ENCODE measurements around the gene POU6F1. TPM values are rescaled to one million over a fixed set of nuclear protein-coding genes. Genes with fewer than 3 reads are reported as not detected.

The POU6F1 gene
- total RNA-seq, 4 donors from 2014 or later = 13.3 to 27.2 (median 16.9) TPM

DNA sequence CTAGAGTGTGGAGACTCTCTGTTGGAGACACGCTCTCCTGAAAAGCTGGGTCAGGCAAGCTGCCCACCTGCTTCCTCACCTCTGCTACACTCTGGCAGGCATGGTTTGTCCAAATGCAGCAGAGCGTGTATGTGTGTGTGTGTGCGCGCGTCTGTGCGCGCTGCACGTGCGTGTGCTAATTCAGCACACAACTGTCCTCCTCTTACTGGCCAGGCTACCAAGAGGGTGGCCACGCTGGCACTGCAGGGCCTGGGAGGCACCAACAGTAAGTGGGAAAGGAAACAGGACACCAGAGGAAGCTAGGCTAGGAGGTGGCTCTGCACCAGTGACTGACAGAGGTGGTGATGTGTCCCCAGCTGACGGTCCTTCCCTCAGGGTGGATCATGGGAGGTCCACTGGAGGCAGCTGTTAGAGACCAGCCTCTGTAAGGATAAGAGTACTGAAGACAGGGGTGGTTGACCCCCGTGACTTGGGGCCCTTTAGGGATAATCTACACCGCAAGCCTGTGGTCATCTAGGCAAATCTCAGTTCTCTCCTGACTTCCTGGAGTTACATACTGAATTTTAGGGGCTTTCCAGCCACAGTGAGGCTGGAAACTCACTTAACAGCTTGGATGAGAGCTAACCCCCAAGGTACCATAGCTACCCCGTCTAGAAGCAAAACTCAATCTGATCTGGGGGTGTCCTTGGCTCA is 29.4 kb downstream of the POU6F1 start:
- no peak for DNase-seq (ENCODE audit: extremely low spot score)

DNA sequence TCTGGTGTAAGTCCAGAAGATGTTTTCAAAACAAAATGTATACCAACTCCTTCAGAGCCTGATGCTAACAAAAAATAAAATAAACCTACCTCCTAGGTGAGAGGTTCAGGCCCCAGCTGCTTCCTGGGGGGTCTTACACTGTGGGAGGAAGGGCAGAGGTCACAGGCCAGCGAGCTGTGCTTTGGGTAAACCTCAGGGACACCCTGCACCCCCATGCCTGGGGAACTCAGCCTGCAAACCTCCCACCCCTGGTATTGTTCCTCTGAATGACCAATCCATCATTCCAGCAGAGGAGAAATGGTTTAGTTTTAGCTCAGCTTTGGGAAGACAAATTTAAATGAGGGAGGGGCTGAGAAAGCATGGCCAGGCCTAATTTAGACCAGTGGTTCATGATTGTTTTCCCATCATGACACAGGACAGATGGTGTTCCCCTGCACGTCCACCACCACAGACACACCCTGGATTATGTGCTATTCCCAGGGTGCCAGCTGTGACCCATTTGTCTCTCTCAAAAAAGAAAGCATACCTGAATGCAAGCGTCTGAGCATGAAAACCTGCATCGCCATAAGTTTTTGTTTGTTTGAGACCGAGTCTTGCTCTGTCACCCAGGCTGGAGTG is 30.4 kb downstream of the POU6F1 start:
- DNase-seq (ENCODE audit: extremely low spot score) = no peak
- no peaks in the 10 kb centered on the region for H3K9me3 ChIP-seq
- no peak for TF ChIP-seq EP300 (IDR thresholded peaks at IDR 0.05)
- TF ChIP-seq, protein P1, sequence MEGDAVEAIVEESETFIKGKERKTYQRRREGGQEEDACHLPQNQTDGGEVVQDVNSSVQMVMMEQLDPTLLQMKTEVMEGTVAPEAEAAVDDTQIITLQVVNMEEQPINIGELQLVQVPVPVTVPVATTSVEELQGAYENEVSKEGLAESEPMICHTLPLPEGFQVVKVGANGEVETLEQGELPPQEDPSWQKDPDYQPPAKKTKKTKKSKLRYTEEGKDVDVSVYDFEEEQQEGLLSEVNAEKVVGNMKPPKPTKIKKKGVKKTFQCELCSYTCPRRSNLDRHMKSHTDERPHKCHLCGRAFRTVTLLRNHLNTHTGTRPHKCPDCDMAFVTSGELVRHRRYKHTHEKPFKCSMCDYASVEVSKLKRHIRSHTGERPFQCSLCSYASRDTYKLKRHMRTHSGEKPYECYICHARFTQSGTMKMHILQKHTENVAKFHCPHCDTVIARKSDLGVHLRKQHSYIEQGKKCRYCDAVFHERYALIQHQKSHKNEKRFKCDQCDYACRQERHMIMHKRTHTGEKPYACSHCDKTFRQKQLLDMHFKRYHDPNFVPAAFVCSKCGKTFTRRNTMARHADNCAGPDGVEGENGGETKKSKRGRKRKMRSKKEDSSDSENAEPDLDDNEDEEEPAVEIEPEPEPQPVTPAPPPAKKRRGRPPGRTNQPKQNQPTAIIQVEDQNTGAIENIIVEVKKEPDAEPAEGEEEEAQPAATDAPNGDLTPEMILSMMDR (IDR thresholded peaks at IDR 0.05) = no peak
- TF ChIP-seq POLR2A (IDR thresholded peaks at IDR 0.05; ENCODE audit: low read depth) = no peak
- TF ChIP-seq POLR2AphosphoS5 (IDR thresholded peaks at IDR 0.05) = peak in 1 of 2 donors; percentile 6
- no peak overlapping the region for H3K27ac ChIP-seq (replicated peaks in 1 of 4)
- intact Hi-C loops (cut with DNase I) = no loop called here
- 48% methylated on average over 5 of the region's 5 CpGs for WGBS
- H3K4me1 ChIP-seq = peaks cover 0 to 5% (median 2%) of the 10 kb centered on the region in 4 donors
- peaks cover 29 to 42% (median 33%) of the 10 kb centered on the region in 4 donors for H3K36me3 ChIP-seq
- H3K4me3 ChIP-seq = no peak overlapping the region
- no peaks in the 10 kb centered on the region for H3K27me3 ChIP-seq

More for the DNA sequence above, 29.4 kb downstream of the POU6F1 start:
- Histone ChIP-seq H3K4me3 (no peak overlapping the region), H3K4me1 (peaks cover 0 to 5% (median 2%) of the 10 kb centered on the region in 4 donors), H3K27me3 (no peaks in the 10 kb centered on the region), H3K36me3 (peaks cover 29 to 50% (median 37%) of the 10 kb centered on the region in 4 donors), H3K27ac (replicated peaks in 1 of 4) (no peak overlapping the region), H3K9me3 (no peaks in the 10 kb centered on the region)
- intact Hi-C loops (cut with DNase I) = no loop called here
- WGBS = 75% methylated on average over 12 of the region's 14 CpGs
- TF ChIP-seq, protein P1 (IDR thresholded peaks at IDR 0.05) = no peak
- TF ChIP-seq POLR2A (IDR thresholded peaks at IDR 0.05; ENCODE audit: low read depth) (no peak), POLR2AphosphoS5 (IDR thresholded peaks at IDR 0.05) (no peak), EP300 (IDR thresholded peaks at IDR 0.05) (no peak)

DNA sequence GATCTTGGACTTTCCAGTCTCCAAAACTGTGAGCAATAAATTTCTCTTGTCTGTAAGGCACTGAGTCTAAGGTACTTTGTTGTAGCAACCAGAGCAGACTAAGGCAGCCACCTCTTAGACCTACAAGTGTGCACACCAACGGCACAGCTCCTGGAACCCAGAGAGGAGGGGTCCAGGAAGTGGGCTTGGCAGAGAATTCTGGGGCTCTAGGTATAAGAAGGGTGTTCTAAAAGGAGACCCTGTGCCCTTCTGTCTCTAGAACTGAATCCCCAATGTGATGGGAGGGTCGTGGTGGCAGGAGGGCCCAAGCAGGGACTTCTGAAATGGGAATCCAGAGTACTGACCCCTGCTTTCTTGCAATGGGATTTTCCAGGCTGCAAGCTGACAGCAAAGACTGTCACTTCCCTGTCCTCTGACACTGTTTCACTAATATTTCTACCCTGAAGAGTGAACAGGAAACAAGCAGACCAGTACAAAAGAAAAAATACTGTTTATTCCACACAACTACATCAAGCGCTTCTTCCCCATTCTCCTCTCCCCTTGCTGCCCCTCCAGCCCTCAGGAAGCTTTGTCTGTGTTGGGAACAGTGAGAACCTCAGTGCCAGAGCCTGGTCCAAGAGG is 31.3 kb downstream of the POU6F1 start:
- peaks cover 0 to 5% (median 2%) of the 10 kb centered on the region in 4 donors for H3K4me1 ChIP-seq
- H3K4me3 ChIP-seq = no peak overlapping the region
- no peaks in the 10 kb centered on the region for H3K9me3 ChIP-seq
- no peaks in the 10 kb centered on the region for H3K27me3 ChIP-seq
- no peak for TF ChIP-seq POLR2A (IDR thresholded peaks at IDR 0.05; ENCODE audit: low read depth)
- TF ChIP-seq, protein P1 (IDR thresholded peaks at IDR 0.05) = no peak
- TF ChIP-seq EP300 (IDR thresholded peaks at IDR 0.05) = no peak
- TF ChIP-seq POLR2AphosphoS5 (IDR thresholded peaks at IDR 0.05) = no peak
- 49% methylated on average over 3 of the region's 3 CpGs for whole genome bisulfite sequencing
- no peak overlapping the region for H3K27ac ChIP-seq (replicated peaks in 1 of 4)
- no peak for DNase-seq (ENCODE audit: extremely low spot score)
- peaks cover 23 to 33% (median 25%) of the 10 kb centered on the region in 4 donors for H3K36me3 ChIP-seq
- intact Hi-C loops (cut with DNase I) = no loop called here

GRCh38 chr12:51185171-51185717 is 32.6 kb downstream of the POU6F1 start:
- peaks cover 0 to 5% (median 2%) of the 10 kb centered on the region in 4 donors for H3K4me1 ChIP-seq
- 64% methylated on average over 6 of the region's 6 CpGs for WGBS
- no peak for TF ChIP-seq POLR2AphosphoS5 (IDR thresholded peaks at IDR 0.05)
- TF ChIP-seq, protein P1 (IDR thresholded peaks at IDR 0.05) = no peak
- TF ChIP-seq EP300 (IDR thresholded peaks at IDR 0.05) = no peak
- TF ChIP-seq POLR2A (IDR thresholded peaks at IDR 0.05; ENCODE audit: low read depth) = no peak
- H3K4me3 ChIP-seq = no peak overlapping the region
- intact Hi-C loops (cut with DNase I) = no loop called here
- peaks cover 10 to 20% (median 11%) of the 10 kb centered on the region in 4 donors for H3K36me3 ChIP-seq
- no peak for DNase-seq (ENCODE audit: extremely low spot score)
- no peaks in the 10 kb centered on the region for H3K27me3 ChIP-seq
- H3K27ac ChIP-seq (replicated peaks in 1 of 4) = no peak overlapping the region
- no peaks in the 10 kb centered on the region for H3K9me3 ChIP-seq

Data from esophagus muscularis mucosa (tissue), 4 donors.